Jurkat, Clone E6-1 (cell line): ENCODE data around the gene FAM161B.
"Not testable (repeated sequence)": the region's sequence is repeated elsewhere in the genome, so short reads cannot be mapped to it uniquely, and the experiment has no call there.

Experiments
- DNase-seq: peaks from one replicate; pipeline ENCODE4 v3.0.0-alpha.2; 2011; ENCODE audit warnings: low read depth, low spot score
- H3K4me3 ChIP-seq: 2 replicates; pipeline ENCODE4 v1.5.1; 2011; ENCODE audit warnings: mild to moderate bottlenecking, low read length, control low read depth, moderate library complexity

Gene FAM161B

DNA sequence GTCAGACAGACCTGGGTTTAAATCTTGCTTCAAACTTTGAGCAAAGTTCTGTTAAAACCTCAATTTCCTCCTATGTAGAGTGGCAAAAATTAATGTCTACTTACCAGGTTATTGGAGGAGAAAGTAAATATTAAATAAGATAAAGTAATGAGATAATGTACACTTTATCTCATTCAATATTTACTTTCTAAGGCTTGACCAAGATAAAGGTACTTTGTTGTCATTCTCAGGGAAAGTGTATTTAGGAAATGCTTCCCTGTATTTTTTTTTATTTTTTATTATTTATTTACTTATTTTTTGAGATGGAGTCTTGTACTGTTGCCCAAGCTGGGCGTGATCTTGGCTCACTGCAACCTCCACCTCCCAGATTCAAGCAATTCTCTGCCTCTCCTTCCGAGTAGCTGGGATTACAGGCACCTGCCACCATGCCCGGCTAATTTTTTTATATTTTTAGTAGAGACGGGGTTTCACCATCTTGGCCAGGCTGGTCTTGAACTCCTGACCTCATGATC lies 4.7 kb downstream of the FAM161B start:
- no peak overlapping the region for H3K4me3 ChIP-seq
- DNase-seq, result no peak

GRCh38 chr14:73944432-73945158 lies 5.3 kb downstream of the FAM161B start:
- no peak overlapping the region for H3K4me3 ChIP-seq
- DNase-seq, result no peak

DNA sequence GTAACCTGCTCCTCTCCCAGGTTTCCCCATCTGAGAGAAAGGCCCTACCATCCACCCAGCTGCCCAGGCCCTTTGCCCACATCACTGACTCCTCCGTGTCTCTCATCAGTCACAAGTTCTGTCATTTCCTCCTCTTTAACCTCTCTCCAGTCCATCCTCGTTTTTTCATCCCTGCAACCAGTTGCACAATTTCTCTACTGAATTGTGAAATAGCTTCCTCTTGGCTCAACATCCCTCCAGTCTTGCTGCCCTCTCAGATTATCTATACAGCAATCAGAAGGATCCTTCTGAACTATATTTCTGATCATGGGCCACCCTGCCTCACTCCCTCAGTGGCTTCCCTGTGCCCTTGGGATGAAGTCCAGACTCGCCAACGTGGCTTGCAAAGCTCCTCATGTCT lies 6.8 kb downstream of the FAM161B start:
- DNase-seq, result no peak
- no peak overlapping the region for H3K4me3 ChIP-seq

DNA sequence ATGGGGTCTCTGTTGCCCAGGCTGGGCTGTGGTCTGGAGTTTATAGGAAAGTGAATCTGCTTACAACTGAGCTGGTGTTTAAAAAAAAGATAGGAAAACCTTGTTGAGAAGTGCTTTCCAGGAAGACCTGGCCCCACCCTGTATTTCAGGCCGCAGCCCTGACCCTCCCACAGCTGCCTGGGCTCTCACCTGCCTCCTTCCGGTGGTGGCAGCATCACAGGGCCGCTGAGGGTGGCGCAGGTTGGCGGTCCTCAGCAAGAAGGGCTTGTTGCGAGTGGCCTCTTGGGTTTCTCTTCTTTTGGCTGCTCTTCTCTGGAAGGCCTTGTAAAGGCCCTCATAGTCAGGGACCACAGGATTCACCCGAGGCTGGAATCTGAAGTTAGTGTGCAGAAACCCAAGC lies 7.7 kb downstream of the FAM161B start:
- H3K4me3 ChIP-seq, result no peak overlapping the region
- no peak for DNase-seq

DNA sequence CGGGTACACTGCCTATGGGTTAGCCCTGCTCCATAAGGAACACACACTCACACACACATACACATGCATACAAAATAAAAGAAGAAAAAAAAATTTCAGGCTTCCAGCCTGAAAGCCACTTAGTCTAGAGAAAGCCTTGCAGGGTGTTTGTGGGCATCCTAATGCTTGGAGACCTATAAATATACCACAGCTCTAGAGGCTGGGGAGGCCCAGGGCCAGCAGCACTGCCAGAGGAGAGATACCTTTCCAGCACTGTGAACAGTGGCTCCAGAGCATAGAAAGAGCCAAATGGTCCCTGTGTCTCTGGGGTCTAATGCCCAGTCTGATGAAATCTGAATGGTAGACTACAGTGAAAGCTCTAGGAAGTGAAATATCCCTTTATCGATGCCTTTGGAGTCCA lies 12.9 kb downstream of the FAM161B start:
- H3K4me3 ChIP-seq, result no peak overlapping the region
- DNase-seq, result no peak

- H3K4me3 ChIP-seq, result no peak overlapping the region
- no peak for DNase-seq
These were observed 13.3 kb downstream of the FAM161B start for GRCh38 chr14:73936548-73936947.

GRCh38 chr14:73935666-73936065 lies 14.2 kb downstream of the FAM161B start:
- H3K4me3 ChIP-seq, result no peak overlapping the region
- DNase-seq, result no peak

- DNase-seq, result no peak
- no peak overlapping the region for H3K4me3 ChIP-seq
These were observed 25.6 kb downstream of the FAM161B start for GRCh38 chr14:73924337-73924736.

DNA sequence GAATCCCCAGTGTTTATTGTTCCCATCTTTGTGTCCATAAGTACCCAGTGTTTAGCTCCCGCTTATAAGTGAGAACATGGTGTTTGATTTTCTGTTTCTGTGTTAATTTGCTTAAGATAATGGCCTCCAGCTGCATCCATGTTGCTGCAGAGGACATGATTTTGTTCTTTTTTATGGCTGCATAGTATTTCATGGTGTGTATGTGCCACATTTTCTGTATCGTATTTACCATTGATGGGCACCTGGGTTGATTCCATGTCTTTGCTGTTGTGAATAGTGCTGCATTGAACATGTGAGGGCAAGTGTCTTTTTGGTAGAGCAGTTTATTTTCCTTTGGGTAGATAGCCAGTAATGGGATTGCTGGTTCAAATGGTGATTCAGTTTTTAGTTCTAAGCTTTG lies 30.4 kb downstream of the FAM161B start:
- DNase-seq, H3K4me3 ChIP-seq: not testable (repeated sequence)

DNA sequence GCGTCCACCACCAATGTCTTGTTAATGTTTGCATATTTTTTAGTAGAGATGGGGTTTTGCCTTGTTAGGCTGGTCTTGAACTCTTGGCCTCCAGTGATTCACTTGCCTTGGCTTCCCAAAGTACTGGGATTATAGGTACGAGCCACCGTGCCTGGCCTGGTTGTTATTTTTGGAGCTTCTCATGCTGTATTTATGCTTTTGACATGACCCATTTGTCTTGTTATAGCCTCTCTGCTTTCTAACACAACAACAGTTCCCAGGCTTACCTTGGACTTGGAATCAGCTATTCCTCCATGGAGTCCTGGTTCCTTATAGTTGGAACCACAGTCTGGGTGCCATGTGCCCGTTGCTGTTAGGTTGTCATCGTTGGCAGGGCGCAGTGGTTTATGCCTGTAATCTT lies 33.6 kb downstream of the FAM161B start:
- DNase-seq, result no peak

GRCh38 chr14:73913256-73913655 lies 36.6 kb downstream of the FAM161B start:
- no peak for DNase-seq
- no peak overlapping the region for H3K4me3 ChIP-seq

More for the DNA sequence above, 33.6 kb downstream of the FAM161B start:
- H3K4me3 ChIP-seq, result no peak overlapping the region

DNA sequence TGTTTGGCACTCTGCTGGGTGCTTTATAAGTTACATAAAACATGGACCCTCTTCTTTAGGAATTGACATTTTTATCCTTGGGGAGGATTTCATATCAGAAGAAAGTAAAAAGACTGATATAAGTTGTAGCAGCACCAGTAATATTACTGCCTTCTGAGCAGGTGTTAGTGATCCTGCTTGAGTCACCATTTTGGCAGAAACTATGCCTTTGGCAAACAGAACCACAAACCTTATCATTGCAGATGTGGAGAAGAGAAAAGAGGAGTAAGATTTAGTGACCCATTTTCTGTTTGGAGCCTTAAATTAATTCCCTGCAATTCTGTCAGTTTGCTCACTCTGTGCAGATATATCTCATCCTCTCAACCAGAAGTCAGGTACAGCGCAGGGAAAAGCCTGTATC lies 40.2 kb downstream of the FAM161B start:
- no peak for DNase-seq
- H3K4me3 ChIP-seq, result no peak overlapping the region

DNA sequence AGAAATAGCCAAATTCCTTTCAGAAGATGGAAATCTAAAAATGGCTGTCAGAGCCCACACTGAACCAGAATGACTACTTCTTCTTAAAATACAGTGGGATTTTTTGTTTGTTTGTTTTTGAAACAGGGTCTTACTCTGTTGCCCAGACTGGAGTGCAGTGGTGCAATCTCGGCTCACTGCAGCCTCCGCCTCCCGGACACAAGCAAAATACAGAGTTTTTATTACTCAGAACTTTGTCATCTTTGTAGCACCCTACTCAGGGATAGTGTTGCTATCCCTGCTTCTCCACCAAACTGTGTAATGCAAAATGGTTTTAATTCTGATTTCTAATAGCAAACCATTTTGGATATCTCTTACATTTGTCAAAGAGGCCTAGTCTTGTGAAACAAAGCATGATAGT lies 46.9 kb downstream of the FAM161B start:
- no peak for DNase-seq
- no peak overlapping the region for H3K4me3 ChIP-seq

DNA sequence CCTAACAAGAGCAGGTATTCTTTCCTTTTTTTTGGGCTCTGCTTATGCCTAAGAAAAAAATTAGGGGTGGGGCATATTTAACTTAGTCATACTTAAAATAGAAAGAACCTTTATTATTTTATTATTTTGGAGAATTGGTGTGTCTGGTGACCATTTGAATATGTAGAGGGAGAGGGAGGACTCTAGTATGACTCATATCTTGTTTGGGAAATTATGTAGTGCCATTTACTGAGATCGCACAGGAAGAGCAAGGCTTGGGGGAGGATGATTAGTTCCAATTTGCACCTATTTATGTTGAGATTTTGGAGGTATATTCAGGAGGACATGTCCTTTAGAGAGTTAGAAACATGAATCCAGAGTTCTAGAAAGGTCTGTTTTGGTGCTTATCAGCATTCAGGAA lies 53.4 kb downstream of the FAM161B start:
- no peak overlapping the region for H3K4me3 ChIP-seq
- DNase-seq, result no peak

DNA sequence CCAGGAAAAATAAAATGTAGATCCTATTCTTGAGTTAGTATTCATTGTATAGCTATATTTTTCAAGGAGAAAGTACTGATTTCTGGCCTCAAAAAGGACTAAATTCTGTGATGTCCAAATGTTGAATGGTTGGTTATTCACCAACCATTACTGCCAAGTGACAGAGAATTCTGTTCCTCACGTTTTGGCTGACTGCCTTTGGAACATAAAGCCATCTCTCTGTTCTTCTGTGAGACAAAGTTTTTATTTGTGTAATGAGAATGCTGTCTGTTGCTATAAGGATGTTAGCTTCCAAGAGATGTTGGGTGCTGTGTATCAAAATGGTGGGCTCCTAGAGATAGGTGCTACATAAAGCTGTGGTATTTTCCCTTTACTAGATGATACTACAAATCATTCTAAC lies 54.0 kb downstream of the FAM161B start:
- H3K4me3 ChIP-seq, result no peak overlapping the region
- DNase-seq, result no peak

- DNase-seq, H3K4me3 ChIP-seq: not testable (repeated sequence)
These were observed 55.7 kb downstream of the FAM161B start for GRCh38 chr14:73894180-73894687.

DNA sequence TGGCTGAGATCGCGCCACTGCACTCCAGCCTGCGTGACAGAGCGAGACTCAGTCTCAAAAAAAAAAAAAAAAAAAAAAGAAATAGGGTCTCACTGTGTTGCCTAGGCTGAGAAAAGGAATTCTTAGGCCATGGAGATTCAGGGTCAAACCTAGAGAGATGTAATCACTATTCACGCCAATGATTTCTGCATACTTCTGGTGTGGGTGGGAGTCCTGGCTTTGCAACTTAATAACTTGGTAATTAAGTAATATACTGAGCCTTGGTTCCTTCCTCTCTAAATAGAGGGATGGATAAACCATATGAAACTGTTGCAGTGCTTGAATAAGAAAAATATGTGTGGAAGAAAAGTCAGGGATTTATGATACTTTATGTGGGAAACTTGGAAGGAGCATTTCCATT lies 60.5 kb downstream of the FAM161B start:
- H3K4me3 ChIP-seq, result no peak overlapping the region
- DNase-seq, result no peak

DNA sequence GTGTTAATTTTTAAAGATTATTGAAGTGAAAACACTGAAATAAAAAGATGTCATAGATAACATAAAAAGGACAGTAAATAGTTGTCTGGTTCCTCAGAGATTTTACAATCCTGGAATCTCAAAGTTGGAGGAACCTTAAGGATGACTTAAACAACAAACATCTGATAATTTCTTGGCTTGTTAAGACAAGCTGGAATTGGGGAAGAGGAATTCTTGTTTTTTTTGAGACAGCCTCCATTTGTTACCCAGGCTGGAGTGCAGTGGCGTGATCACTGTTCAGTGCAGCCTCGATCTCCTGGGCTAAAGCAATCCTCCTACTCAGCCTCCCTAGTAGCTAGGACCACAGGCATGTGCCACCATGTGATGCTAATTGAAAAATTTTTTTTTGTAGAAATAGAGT lies 60.9 kb downstream of the FAM161B start:
- no peak overlapping the region for H3K4me3 ChIP-seq
- DNase-seq, result no peak

DNA sequence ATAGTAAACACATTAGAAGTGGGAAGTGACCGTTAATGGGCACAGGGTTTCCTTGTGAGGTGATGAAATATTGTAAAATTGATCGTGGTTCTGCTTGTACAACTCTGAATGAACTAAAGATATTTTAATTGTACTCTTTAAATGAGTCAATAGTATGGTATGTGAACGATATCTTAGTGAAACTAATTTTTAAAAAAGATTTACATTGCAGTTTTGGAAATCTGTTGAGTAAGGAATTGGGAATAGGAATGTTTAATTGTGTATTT lies 61.5 kb downstream of the FAM161B start:
- no peak overlapping the region for H3K4me3 ChIP-seq
- no peak for DNase-seq

GRCh38 chr14:73887694-73888459 lies 62.0 kb downstream of the FAM161B start:
- no peak for DNase-seq
- peak overlapping the region; percentile 90 for H3K4me3 ChIP-seq

DNA sequence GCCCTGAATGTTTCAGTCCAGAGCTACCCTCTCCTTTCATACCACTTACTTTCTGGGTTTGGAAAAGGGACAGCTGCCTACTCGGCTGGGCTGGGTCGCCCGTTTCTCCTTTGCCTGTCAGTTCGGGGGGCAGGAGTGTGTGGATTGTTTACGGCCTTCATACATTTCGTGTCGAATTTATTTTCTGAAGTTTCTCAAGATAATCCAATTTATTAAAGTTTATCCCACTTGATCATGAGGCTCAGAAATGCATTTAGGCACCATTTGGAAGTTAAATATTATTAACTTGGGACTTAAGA lies 62.6 kb downstream of the FAM161B start:
- no peak for DNase-seq
- H3K4me3 ChIP-seq, result peak overlapping the region; percentile 90
